GM19468 (cell line): ENCODE measurements around the gene RAPGEF4.

Experiments used
- ATAC-seq: cut with Tn5 transposase; IDR thresholded peaks from one replicate; pipeline ENCODE4 v1.9.1; 2021; ENCODE audit warnings: mild to moderate bottlenecking, moderate library complexity, moderate number of reproducible peaks; ENCODE audit not compliant: unreplicated experiment; ENCODE audit errors: extremely low read depth

The RAPGEF4 gene

GRCh38 chr2:173048522-173048896 lies 312.9 kb downstream of the RAPGEF4 start:
- ATAC-seq = no peak

DNA sequence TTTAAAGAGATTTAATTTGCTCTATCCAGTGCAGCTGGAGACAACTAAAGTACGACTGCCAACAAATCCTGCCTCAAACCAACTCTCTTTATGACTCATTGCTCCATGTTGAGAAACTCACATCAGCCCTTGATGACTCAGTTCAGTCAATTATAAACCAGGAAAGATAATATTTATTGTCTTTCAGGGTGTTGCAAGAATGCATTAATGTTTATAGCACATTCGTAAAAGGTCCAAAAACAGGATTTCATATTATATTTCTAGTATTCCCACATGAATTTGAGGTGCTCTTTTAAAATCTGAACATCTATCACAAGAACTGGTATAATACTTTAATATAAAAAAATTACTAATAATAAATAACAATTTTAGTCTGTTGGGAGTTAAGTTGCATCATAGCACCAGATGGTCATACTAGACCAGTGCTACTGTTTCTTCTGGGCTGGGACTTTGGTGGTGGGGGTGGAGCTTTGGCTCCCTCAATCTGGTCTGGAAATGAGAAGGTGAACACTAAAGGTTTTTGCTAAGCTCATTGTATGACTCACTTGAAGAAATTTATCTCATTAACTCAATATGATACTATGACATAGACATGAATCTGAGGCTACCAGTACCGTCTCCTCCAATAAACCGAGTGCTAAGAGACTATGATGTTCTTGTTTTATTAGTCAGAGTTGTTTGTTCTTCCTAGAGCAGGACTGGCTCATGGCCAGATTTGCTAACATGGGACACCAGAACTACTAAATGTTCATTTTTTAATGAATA lies 313.4 kb downstream of the RAPGEF4 start:
- no peak for ATAC-seq

GRCh38 chr2:173049831-173050230 lies 314.2 kb downstream of the RAPGEF4 start:
- no peak for ATAC-seq

DNA sequence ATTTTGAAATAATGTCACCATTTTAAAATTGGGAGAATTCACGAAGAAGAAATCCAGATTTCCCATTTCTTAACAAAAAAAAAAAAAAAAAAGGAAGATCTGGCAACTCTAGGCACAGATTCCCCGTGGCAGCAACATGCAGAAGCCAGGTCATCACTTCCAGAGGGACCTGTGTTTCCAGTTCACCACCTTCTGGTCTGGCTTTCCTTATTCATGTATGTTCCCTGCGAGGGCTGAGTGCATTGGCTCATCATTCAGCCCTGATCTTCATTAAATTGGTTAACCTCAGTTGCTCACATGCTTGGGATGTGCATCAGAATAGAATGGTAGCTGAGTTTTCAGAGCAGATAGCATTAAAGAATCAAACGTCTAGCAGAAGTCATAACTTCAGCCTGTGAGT lies 315.0 kb downstream of the RAPGEF4 start:
- no peak for ATAC-seq

- no peak for ATAC-seq
Measured at GRCh38 chr2:173051463-173052215, 316.0 kb downstream of the RAPGEF4 start.

- ATAC-seq = no peak
Measured at GRCh38 chr2:173053043-173053699, 317.5 kb downstream of the RAPGEF4 start.

DNA sequence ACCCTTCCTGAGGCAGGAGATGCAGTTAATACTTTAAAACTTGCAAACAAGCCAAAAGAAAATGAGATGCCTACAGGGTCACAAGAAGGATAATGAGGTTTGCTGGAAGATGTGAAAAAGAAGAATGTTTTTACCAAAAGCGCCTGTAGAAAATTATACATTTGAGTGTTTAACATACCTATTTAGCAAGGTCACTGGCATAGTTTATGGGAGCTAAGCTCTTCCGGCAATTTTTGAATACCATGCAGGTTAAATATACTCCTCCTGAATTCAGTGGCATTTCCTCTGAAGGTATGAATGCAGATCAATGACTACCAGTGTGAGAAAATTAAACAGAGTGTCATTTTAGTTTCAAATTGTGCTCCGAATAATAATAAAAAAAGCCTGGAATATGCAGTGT lies 318.8 kb downstream of the RAPGEF4 start:
- no peak for ATAC-seq

DNA sequence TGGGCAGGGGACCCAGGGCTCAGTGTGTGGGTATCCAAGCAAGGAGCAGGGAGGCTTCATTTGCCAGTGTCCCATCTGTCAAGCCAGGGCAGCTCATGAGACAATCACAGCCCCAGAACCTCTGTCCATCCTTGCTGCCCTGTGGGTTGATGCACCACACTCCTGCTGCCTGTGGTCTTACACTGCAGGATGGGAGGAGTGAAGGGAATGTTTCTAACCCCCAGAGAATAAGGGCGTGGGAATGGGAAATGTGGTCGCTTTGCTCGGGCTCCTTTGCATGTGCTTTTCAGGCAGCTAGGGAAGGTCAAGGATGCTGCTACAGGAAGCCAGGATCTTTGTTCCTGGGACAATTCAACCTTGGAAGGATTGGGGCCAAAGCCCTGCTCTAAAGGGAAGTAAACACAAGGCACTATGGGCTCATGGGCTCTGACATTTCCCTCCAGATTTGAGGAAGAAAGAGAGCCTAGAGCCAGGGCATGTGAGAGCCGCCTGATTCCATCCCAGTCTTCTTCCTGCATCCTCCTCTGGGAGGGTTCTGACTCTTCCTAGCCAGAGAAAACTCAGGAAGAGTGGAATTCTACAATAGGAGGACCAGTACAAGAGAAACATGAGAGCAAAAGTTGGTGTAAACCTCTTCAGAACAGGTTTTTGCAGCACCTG lies 321.2 kb downstream of the RAPGEF4 start:
- no peak for ATAC-seq

DNA sequence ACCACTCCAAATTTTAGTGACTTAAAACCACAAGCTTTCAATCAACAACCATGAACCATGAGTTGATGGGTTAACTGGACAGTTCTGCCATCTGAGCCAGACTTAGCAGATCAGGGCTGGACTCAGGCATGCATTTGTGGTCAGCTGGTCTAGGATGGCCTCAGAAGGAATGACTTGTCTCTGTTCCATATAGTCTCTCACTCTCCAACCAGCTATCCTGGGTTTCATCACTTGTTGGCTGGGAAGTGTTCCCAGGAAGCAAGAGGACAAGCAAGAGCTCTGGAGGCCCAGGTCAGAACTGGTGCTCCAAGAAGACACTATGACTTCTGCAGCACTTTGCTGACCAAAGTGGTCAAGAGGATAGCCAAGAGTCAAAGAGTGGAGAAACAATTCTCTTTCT lies 322.5 kb downstream of the RAPGEF4 start:
- no peak for ATAC-seq

GRCh38 chr2:173058673-173059072 lies 323.0 kb downstream of the RAPGEF4 start:
- ATAC-seq = no peak

DNA sequence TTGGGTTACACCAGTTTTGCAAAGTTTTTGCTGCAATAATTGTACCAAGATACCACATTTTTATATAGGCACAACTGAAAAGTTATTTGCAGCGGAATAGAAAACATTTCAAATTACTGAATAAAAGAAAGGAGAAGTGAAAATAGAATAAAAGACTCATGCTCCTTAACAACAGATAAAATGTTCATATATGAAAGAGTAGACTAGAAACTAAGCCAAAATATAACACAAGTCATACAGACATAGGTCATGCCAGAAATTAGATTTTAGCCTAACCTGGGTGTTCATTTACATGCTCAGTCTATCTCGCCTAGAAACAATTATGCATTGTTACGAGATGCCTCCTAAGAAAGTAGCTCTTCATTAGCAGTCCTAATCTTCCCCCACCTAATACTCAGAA lies 323.6 kb downstream of the RAPGEF4 start:
- ATAC-seq = no peak

- no peak for ATAC-seq
Measured at GRCh38 chr2:173059971-173060461, 324.4 kb downstream of the RAPGEF4 start.

DNA sequence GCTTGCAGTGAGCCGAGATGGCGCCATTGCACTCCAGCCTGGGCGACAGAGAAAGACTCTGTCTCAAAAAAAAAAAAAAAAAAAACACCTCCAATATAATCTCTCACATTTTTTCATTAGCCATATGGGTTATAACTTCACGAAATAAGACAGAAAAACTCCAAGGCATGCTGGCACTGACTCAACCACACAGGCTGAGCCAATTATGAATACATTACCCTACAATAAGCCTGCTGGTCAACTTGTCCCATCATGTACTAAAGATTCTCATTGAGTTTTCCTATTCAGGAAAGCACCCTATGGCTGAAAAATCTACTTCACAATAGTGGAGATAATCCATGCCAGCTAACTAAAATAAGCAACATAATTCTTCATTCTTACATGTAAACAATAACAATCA lies 327.2 kb downstream of the RAPGEF4 start:
- no peak for ATAC-seq

DNA sequence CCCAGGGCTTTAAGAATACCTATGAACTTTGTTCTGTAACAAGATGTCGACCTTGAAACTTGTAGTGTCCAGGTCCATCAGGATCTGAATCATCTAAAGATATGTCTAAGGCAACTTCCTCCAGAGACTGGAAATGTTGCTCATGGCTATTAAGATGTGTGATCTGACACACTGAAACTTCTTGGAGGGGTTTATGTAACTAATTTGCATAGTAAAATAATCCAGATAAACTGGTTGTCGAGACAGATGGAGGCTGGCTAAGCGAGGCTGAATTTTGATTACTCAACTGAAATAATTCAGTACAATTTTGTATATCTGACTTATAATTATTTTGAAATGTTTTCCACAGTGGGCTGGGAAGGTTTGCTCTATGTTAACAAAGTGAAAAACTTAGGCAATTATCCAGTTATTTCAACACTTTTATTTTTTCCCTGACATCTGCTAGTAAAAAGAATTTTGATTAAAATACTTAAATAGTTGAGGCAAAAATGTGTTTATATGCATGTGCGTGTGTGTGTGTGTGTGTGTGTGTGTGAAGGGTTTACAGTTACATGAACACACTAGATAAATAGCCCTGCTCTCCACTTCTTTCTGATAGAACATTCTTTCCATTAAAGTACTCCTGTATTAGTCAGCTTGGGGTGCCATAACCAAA lies 328.6 kb downstream of the RAPGEF4 start:
- ATAC-seq = no peak

- no peak for ATAC-seq
Measured at GRCh38 chr2:173066887-173067676, 331.4 kb downstream of the RAPGEF4 start.

DNA sequence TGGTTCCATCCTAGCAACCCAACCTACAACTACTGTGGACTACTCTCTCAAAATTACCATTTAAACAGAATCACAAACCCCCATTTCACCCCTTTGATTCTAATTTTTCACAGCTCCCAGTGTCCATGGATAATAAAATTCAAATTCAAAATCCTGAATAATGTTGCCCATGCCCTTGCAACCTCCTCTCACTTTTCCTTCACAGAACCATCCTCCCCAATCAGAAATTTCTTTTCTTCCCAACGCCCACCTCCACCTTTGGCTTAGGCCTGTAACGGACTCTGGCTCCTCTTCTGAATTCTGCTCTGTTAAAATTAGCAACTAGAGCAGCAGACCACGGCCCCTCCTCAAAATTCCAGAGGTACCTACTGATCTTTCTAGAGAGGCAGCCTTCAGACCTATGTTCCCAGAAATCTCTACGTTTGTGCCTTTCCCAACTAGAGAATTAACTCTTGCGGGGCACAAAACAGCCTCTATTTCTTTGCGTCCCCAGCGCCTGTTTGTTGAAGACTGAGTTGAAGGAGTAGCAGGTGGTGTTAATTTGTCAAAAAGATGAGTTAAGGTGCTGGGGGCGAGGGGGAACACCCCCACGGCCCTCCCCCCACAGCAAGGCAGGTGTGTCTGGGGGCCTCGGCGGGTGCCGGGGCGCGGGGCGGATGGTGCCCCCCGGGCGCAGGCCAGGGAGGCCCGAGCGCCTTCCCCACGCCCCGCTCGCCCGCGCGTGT lies 339.6 kb downstream of the RAPGEF4 start:
- no peak for ATAC-seq

DNA sequence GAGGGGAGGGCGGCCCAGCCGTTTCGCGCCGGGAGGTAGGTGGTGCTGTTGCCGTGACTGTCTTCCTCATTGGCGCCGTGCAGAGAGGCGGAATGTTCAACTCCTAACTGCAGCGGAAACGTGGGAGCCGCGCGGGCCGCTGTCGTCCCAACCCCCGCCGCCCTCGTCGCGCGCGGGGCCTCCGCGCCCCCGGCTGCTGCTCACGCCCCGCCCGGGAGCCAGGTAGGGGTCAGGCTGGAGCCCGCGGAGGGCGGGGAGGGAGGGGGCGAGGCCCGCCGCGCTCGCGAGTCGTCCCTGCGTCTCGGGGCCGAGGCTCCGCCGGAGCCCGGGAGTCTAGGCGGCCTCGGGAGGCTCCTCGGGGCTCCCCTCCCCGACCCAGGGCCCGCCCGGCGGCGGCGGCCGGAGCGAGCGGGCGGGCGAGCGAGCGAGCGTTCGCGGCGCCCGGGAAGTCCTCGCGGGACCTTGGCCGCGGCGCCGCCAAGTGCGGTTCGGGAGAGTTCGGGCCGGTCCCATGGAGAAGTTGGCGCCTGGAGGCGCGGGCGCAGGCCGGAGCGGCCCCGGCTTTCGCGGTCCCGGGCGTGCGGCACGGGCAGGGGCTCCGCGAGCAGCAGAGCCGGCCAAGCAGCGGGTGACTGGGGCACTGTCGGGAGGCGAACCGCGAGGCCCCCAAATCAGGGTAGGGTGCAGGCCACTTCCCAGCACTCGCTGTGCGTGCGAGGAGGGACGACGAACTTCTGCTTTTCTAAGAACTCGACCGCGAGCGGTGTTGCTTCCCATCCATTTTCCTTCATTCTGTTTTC lies 340.3 kb downstream of the RAPGEF4 start, which contains the start of gene MAP3K20:
MAP3K20 (plus strand) TSS at position 66 of the 800 bp plus-strand sequence. CDS start 15,186 bp downstream, outside the sequence.
- ATAC-seq = peak; percentile 29
